Fibroblast of gingiva (primary cell): ENCODE data around the gene DEFB123.
"Not testable (repeated sequence)": the region's sequence is repeated elsewhere in the genome, so short reads cannot be mapped to it uniquely, and the experiment has no call there.

Source experiments
- DNase-seq: peaks from one replicate; pipeline ENCODE4 v3.0.0-alpha.2; 2011; ENCODE audit warnings: low read depth

DEFB123 gene, protein sequence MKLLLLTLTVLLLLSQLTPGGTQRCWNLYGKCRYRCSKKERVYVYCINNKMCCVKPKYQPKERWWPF

DNA sequence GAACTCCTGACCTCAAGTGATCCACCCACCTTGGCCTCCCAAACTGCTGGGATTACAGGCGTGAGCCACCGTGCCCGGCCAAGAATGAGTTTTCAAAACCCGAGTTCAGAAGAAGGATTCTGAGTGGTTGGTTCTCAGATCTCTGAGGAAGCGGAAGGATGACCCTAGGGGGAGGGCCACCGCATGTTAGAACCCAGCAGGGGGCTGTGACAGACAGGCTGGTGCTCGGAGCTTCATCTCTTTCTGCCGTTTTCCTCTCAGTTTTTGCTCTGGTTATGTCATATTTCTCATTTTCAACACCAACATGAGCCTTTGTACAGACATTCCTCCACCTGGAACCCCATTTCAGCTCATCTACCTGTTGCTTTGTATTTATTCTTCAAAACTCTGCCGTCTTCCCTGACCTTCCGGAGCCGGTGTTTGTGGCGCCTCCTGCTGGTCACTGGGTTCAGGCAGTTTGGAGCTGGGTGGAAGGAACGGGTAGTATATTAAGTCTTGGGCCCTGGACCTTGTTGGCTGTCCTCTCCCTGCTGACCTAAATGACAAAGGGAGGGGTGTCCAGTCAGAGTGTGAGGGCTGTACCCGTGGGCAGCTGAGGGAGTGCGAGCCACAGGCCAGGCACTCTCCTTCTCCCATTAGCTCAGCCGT, at the start of gene DEFB123:
DEFB123 (plus strand) TSS at position 621 of the 648 bp plus-strand sequence. CDS start 67 bp downstream, outside the sequence.
- DNase-seq: no peak

DNA sequence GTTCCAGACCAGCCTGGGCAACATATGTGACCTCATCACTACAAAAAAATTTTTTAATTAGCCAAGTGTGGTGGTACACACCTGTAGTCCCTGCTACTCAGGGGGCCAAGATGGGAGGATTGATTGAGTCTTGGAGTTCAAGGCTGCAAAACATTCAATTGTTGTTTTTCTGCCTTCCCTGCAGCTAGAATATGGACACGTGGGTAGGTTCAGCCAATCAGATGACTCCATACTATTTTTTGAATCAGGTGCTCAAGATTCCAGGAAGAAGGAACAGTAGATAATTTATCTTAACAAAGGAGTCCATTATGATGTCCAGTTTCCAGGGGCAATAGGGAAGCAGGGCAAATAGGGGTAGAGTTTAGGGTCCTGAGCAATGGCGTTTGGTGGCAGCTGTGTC, 47.6 kb upstream of the DEFB123 start:
- DNase-seq: no peak

DNA sequence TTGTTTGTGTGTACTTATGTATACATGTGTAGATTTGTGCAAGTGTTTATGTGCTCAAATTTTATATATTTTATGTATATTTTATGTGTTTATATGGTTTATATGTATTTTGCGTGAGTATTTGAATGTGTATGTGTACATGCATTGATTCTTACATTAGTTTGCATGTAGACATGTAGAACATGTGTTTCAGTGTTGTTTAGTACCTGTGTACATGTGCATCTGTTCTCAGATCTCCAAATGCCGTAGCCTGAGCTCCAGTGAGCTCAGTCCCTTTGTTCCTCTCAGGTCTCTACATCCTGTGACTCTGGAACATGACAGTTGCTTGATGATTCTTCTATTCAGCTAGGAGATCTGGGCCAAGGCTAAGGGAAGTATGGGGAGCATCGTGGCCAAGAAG, 45.5 kb upstream of the DEFB123 start:
- no peak for DNase-seq

DNA sequence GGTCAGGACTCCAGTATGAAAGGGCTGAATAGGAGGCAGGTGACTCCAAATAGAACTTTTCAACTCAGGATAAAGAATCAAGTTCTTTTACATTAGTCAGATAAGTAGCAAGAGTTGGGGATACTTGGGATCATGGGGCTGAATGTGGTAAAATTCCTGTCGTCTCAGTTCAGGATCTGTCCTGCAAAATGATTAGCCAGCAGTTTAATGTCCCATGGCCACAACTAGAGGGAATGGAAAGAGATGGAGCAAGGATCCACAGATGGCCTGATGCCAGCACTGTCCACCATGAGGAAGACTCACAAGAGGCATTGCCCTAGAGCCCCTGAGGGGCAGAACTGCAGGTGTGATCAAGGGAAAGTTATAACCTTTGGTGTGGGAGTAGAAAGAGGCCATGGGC, 36.5 kb upstream of the DEFB123 start:
- DNase-seq: no peak

DNA sequence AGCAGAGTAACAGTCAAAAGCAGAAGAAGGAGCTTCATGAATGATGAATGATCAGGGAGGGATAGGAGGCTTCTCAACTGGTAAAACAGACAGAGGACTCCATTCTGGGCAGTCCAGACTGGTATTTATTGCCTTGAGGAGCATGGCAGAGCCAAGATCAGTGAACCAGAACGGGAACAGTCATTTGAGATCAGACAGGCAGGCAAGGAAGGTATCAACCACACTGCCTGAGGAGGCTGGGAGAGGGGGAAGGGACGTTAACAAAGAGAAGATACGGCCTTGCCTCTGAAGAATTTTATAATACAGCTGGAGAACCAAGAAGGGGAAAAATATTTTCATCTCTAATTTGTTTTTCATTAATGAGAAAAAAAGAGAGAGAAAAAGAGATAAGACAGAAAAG, 34.3 kb upstream of the DEFB123 start, which contains the start of gene DEFB121:
DEFB121 (minus strand) TSS at position 101 of the 400 bp plus-strand sequence; CDS start at position 38, 63 bp downstream.
- DNase-seq: no peak

DNA sequence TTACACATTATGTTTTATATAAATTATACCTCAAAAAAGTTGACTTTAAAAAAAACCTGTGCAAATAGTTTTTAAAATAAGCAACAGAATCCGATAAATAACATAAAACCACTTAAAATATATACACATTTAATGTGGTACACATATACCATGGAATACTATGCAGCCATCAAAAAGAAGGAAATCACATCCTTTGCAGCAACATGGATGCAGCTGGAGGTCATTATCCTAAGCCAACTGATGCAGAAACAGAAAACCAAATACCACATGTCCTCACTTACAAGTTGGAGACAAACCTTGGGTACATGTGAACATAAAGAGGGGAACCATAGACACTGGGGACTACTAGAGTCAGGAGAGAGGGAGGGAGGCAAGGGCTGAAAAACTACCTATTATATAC, 30.4 kb upstream of the DEFB123 start:
- DNase-seq: no peak

DNA sequence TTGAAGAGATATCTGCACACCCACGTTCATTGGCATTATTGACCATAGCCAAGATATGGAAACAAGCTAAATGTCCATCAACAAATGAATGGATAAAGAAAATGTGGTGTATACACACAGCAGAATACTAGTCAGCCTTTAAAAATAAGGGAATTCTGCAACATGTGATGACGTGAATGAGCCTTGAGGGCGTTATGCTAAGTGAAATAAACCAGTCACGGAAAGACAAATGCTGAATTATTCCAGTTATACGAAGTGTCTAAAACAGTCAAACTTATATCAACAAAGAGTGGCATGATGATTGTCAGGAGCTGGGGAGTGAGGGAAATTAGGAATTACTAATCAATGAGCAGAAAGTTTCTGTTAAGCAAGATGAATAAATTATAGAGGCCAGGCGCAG, 26.1 kb upstream of the DEFB123 start:
- no peak for DNase-seq

DNA sequence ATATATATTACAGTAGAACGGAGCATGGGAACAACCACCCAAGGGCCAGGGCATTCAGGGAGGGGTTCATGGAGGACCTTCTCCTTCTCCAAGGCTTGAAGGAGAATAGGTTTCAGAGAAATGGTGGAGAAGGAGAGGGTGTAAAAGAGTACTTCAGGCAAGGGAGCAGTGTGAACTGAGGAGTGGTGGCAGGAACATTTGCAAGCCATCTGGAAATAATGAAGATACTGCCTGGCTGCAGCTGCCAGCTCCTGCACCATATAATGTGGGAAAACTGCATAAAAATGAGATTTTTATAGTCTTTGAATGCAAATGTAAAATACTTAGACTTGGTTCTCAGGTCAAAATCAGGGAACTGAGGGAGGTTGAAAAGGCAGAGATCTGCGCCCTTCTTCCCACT, 24.8 kb upstream of the DEFB123 start:
- DNase-seq: no peak

DNA sequence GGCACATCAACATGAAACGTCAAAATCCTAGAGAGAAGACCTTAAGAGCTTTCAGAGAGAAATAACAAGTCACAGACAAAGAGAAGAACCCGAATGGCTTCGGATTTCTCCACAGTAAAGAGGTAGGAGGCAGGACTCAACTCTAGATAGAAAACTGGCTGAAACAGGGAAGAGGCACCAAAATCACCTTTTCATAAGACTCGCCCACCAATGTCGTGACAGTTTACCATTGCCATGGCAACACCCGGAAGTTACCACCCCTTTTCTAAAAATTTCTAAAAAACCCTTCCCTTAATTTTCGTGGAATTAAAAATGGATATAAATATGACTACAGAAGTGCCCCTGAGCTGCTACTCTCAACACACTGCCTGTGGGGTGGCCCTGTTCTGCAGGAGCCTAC, 22.1 kb upstream of the DEFB123 start:
- DNase-seq: no peak

DNA sequence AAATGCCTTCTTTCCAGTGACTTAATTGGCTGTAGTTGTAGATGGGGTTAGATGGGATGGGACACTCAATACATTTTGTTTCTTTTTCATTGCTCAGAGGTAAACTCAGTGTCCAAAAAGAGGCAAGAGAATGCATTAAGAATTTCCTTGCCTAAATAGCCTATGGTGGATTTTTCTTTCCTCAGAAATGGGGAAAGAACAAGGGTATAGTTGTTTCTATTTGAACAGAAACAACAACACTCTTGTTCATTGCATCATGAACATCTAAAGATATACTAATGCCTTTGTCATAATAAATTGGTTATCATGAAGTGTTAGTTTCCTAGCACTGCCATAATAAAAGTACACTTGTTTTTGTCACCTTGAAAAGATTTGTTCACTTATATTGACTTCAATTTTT, 14.6 kb upstream of the DEFB123 start:
- no peak for DNase-seq

DNA sequence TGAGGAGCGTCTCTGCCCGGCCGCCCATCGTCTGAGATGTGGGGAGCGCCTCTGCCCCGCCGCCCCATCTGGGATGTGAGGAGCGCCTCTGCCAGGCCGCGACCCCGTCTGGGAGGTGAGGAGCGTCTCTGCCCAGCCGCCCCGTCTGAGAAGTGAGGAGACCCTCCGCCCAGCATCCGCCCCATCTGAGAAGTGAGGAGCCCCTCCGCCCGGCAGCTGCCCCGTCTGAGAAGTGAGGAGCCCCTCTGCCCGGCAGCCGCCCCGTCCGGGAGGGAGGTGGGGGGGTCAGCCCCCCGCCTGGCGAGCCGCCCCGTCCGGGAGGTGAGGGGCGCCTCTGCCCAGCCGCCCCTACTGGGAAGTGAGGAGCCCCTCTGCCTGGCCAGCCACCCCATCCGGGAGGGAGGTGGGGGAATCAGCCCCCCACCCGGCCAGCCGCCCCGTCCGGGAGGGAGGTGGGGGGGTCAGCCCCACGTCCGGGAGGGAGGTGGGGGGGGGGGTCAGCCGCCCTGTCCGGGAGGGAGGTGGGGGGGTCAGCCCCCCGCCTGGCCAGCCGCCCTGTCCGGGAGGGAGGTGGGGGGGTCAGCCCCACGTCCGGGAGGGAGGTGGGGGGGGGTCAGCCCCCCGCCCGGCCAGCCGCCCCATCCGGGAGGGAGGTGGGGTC, 13.4 kb upstream of the DEFB123 start:
- not testable (repeated sequence) for DNase-seq

DNA sequence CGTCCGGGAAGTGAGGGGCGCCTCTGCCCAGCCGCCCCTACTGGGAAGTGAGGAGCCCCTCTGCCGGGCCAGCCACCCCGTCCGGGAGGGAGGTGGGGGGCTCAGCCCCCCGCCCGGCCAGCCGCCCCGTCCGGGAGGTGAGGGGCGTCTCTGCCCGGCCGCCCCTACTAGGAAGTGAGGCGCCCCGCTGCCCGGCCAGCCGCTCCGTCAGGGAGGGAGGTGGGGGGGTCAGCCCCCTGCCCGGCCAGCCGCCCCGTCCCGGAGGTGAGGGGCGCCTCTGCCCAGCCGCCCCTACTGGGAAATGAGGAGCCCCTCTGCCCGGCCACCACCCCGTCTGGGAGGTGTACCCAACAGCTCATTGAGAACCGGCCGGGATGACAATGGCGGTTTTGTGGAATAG, 12.9 kb upstream of the DEFB123 start:
- not testable (repeated sequence) for DNase-seq

DNA sequence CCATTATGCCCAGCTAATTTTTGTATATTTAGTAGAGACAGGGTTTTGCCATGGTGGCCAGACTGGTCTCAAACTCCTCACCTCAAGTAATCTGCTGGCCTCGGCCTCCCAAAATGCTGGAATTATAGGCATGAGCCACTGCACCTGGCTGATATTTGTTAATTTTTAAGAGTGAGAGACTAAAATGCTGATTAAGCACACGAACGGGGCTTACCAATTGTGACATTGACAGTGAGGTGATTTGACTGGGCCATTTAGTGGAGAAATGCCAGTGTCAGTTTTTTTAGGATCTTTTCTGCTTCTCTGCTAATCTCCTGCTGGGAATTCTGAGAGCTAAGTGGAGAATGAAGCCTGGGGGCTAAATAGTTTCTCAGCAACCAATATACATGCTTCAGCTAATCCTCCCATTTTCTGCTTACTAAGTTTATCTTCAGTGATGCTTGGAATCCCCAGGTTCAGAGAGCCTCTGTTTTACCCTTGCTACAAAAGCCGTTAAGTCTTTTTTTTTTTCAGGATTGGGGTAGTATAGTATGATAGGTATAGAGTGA, 9.8 kb upstream of the DEFB123 start:
- DNase-seq: no peak

DNA sequence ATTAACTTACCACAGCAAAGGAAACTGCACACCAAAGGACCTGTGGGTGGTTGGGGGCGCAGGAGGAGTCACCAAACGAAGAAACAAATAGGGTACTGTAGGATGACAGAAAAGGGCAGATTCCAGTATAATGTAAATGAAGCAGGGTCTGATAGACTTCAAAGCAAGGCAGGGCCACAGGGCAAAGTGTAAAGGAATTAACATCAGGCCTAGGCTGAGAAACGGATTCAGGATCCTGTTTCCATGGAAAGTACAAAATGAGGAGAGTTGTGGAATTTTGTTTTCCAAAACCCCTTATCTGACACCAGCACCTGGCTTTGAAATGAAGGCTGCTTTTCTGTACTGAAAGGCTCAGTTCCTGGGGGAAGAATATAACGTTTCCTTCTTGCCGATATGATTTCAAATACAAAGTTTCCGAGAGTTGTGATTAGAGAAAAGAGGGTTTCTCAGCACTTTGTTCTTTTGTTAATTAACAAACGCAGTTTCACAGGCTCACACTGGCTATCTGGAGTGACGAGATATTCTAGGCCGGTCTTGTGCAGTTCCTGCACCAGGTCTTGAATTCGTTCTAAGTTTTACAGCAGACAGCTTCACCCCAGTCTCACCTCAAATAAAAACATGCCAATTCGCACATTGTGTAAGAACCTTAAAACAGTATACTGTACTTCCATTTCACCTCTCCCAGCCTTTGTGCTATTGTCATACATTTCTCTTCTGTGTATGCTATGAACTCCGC, 5.8 kb downstream of the DEFB123 start:
- DNase-seq: no peak

DNA sequence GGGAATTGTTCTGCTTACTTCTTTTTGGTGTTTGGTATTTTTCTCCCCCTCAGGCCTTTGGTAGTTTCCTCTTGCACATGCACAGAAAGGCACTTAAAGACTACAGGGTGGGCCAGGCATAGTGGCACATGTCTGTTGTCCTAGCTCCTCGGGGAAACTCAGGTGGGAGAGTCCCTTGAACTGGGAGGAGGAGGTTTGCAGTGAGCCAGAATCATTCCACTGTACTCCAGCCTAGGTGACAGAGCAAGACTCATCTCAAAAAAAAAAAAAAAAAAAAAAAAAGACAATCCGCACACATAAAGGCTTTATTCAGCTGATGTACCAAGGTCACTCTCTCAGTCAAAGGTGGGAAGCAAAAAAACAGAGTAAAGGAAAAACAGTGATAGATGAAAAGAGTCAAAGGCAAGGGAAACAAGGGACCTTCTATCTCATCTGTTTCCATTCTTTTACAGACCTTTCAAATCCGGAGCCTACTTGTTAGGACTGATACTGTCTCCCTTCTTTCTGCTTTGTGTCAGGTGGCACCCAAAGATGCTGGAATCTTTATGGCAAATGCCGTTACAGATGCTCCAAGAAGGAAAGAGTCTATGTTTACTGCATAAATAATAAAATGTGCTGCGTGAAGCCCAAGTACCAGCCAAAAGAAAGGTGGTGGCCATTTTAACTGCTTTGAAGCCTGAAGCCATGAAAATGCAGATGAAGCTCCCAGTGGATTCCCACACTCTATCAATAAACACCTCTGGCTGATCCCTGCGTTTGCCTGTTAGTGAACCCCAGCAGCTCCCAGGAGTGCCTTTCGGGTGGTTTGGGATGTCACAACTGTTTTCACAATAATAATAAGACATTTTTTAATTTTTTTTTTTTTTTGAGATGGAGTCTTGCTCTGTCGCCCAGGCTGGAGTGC, 9.3 kb downstream of the DEFB123 start:
- DNase-seq: no peak

DNA sequence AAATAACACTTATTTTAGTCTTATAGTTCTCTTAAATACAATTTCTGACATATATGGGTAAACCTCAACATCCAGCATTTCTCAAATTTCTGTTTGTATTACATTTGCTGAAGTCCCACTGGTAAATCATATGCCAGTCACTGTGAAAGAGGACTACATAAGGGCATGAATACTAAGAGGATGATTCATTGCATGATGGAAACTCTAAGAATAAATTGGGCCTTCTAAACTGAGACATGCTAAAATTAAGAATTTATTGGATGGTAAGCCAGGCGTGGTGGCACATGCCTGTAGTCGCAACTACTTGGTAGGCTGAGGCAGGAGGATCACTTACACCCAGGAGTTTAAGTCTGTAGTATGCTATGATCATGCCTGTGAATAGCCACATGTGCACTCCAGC, 12.1 kb downstream of the DEFB123 start:
- DNase-seq: no peak

DNA sequence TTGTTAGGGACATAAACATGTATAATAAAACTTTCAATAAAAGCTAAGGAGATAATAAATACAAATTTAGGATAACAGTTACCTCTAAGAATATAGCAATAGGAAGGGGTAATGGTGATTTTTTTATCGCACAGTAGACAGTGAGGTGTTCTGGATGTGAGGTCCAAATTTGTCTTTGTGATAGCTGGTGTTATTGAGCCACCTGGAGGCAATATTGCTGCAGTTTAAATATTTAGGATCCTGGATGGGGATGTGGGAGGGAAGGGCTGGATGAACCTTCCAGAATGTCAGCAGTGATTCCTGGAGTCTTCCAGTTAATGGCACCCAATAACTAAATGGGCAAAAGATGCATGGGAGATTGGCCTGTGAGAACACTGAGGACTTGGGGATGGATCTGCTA, 13.9 kb downstream of the DEFB123 start:
- DNase-seq: no peak

DNA sequence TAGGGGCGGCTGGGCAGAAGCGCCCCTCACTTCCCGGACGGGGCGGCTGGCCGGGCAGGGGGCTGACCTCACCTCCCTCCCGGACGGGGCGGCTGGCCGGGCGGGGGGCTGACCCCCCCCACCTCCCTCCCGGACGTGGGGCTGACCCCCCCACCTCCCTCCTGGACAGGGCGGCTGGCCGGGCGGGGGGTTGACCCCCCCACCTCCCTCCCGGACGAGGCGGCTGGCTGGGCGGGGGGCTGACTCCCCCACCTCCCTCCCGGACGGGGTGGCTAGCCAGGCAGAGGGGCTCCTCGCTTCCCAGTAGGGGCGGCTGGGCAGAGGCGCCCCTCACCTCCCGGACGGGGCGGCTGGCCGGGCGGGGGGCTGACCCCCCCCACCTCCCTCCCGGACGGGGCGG, 30.5 kb downstream of the DEFB123 start:
- not testable (repeated sequence) for DNase-seq

DNA sequence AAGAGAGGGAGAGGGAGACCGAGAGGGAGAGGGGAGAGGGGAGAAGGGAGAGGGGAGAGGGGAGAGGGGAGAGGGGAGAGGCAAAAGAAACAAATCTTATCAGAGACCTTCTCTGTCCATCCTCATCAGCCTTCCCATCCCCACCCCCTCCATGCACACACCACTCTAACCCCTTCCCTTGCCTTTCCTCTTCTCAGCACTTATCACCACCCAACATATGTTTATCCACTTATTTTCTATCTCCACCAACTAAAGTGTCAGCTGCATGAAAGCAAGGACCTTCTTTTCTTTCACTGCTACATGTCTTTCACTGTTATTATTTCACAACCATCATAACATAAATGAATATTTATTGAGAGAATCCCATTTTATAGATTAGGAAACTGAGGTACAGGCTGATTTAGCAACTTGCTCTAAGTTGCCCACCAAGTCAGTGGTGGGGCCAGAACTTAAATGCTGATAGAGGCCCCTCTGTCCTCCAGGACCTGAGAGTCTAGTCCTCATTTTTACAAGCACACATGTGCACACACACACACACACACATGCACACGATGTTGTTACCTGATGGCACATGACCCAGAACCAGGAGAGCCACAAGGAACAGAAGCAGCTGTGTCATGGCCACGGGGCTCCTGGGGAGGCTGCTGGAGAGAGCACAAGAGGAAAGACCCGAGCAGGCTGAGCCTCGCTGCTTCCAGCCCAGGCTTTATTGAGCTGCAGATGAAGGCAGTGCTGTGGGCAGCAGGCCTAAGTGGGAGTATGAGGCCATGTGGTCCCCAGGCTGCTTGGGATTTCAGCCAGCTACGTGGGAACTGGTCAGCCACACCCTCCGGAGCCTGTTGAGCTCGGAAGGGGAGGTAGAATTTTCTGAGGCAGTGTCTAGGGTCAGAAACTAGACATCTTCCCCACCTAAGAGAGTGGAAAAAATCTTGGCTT, 32.2 kb downstream of the DEFB123 start:
- no peak for DNase-seq

DNA sequence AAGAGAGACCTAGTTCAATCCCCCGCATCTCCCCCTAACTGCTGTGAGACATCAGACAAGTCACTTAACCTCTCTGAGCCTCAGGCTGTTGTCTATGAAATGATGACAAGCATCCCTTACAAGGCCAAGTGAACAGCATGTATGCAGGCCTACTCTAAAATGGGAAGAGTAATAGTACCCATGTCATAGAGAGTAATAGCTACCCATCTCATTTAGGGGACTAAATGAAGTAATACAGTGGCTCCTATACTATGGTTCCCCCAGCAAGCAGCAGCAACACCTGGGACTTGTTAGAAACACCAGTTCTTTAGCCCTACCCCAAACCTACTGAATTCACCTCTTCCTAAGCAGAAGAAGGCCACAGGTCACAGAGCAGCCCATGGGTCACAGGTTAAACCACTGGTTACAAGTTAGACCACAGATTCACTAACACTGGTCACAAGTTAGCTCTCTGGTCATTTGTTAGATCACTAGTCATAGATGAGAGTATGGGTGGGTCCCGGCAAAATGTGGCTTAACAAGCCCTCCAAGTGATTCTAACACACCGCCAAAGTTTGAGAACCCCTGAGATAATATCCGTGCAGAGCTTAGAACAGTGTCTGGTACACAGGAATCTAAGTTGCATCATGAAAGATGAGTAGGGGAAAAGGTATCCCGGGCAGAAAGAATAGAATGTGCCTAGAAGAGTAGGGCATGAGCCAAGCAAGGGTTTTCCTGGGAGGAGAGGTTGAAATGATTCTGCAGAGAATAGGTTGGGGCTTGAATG, 33.1 kb downstream of the DEFB123 start:
- DNase-seq: no peak
